ENCODE results near the gene CFAP410.

DNA sequence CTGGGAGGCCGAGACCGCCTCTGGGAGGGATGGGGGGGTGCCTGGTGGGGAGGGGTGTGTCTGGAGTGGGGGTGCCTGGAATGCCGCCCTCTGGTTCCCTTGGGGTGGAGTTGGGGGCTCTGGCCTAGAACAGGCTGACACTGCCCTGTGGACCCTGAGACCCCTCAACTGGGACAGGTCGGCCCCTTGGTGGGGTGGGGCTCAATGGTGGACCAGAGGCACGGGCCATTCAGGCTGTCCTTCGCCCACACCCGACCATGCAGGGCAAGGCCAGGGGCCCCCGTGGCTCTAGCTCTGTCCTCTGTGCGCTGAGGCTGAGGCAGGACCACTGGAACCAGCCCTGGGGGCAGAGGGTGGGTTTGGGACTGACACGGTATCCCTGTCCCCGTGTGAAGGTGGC lies 24.6 kb downstream of the CFAP410 start:
- TF ChIP-seq, protein P1, sequence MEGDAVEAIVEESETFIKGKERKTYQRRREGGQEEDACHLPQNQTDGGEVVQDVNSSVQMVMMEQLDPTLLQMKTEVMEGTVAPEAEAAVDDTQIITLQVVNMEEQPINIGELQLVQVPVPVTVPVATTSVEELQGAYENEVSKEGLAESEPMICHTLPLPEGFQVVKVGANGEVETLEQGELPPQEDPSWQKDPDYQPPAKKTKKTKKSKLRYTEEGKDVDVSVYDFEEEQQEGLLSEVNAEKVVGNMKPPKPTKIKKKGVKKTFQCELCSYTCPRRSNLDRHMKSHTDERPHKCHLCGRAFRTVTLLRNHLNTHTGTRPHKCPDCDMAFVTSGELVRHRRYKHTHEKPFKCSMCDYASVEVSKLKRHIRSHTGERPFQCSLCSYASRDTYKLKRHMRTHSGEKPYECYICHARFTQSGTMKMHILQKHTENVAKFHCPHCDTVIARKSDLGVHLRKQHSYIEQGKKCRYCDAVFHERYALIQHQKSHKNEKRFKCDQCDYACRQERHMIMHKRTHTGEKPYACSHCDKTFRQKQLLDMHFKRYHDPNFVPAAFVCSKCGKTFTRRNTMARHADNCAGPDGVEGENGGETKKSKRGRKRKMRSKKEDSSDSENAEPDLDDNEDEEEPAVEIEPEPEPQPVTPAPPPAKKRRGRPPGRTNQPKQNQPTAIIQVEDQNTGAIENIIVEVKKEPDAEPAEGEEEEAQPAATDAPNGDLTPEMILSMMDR (IDR thresholded peaks at IDR 0.05; ENCODE audit: control extremely low read depth in 1 of 3, insufficient read depth in 1 of 3, low read depth in 1 of 3, low read length in 3 of 3), result no peak
- TF ChIP-seq CEBPB (IDR thresholded peaks at IDR 0.05; ENCODE audit: low read depth, low read length), result no peak
- no peak for TF ChIP-seq EZH2 (IDR thresholded peaks at IDR 0.05; ENCODE audit: low read depth, low read length, severe bottlenecking)
- no peak for TF ChIP-seq EGR1 (IDR thresholded peaks at IDR 0.05; ENCODE audit: borderline replicate concordance, low read depth, low read length)
- TF ChIP-seq JUN (IDR thresholded peaks at IDR 0.05; ENCODE audit: low read depth, low read length), result no peak
- TF ChIP-seq POLR2AphosphoS5 (IDR thresholded peaks at IDR 0.05; ENCODE audit: low read depth, low read length), result no peak
- TF ChIP-seq, protein P2, sequence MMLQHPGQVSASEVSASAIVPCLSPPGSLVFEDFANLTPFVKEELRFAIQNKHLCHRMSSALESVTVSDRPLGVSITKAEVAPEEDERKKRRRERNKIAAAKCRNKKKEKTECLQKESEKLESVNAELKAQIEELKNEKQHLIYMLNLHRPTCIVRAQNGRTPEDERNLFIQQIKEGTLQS (IDR thresholded peaks at IDR 0.05; ENCODE audit: insufficient read depth, low read depth, low read length), result no peak

Measured in H1 (cell line).